K562 (cell line): ENCODE data around the gene GUCA1A. TPM values are rescaled to one million over a fixed set of nuclear protein-coding genes. Genes with fewer than 3 reads are reported as not detected.

Experiments
- ARID1B ChIP-seq: fragments of 450-650 bp; IDR thresholded peaks from 2 replicates; pipeline ENCODE4 v1.6.1; 2016; ENCODE audit warnings: antibody characterized with exemption, mild to moderate bottlenecking, inconsistent platforms
- BRF2 ChIP-seq: IDR thresholded peaks from 3 replicates; pipeline ENCODE4 v1.6.1; 2011; ENCODE audit warnings: borderline replicate concordance, mild to moderate bottlenecking; ENCODE audit not compliant: insufficient read length, insufficient read depth
- CEBPZ ChIP-seq: fragments of 150-350 bp; IDR thresholded peaks from 2 replicates; pipeline ENCODE4 v1.6.1; 2014; ENCODE audit warnings: low read depth, mild to moderate bottlenecking, low read length, borderline replicate concordance
- DIDO1 ChIP-seq: fragments of 450-650 bp; IDR thresholded peaks from 2 replicates; pipeline ENCODE4 v1.6.1; 2016; ENCODE audit warnings: low read depth, missing biosample characterization, missing genetic modification characterization
- E2F8 ChIP-seq: fragments of 450-650 bp; IDR thresholded peaks from 2 replicates; pipeline ENCODE4 v1.7.1; 2018; ENCODE audit warnings: mild to moderate bottlenecking, low read depth; ENCODE audit not compliant: partially characterized antibody
- ELF4 ChIP-seq: fragments of 450-650 bp; formaldehyde crosslinking; IDR thresholded peaks from 2 replicates; pipeline ENCODE4 v1.4.0; 2022; ENCODE audit warnings: missing genetic modification characterization
- ETS1 ChIP-seq: conservative IDR thresholded peaks from 2 replicates; pipeline ENCODE4 v1.6.1; 2011; ENCODE audit warnings: low read depth, mild to moderate bottlenecking, low read length; ENCODE audit not compliant: control insufficient read depth
- GABPB2 ChIP-seq: fragments of 250-450 bp; sonication (Bioruptor Pico); conservative IDR thresholded peaks from 2 replicates; pipeline ENCODE4 v1.5.1; 2021; ENCODE audit warnings: mild to moderate bottlenecking
- PCBP2 ChIP-seq: fragments of 200-400 bp; formaldehyde crosslinking; IDR thresholded peaks from 2 replicates; pipeline ENCODE4 v1.6.1; 2018; ENCODE audit warnings: low read length, low read depth, mild to moderate bottlenecking, moderate library complexity; ENCODE audit not compliant: poor library complexity, severe bottlenecking
- PTRF ChIP-seq: fragments of 450-650 bp; IDR thresholded peaks from 2 replicates; pipeline ENCODE4 v1.6.1; 2016; ENCODE audit warnings: mild to moderate bottlenecking, missing genetic modification characterization, missing compliant biosample characterization
- RBM39 ChIP-seq: fragments of 200-400 bp; formaldehyde crosslinking; optimal IDR thresholded peaks from 2 replicates; pipeline ENCODE3; 2018; ENCODE audit warnings: low read depth, low read length
- SAFB ChIP-seq: fragments of 200-400 bp; formaldehyde crosslinking; IDR thresholded peaks from 2 replicates; pipeline ENCODE4 v1.6.1; 2017; ENCODE audit warnings: low read depth, low read length, borderline replicate concordance
- SLC30A9 ChIP-seq: fragments of 250-450 bp; sonication (Bioruptor Pico); IDR thresholded peaks from 2 replicates; pipeline ENCODE4 v1.8.0; 2022; ENCODE audit warnings: mild to moderate bottlenecking, moderate library complexity
- TFAP4 ChIP-seq: sonication (generic); formaldehyde crosslinking; IDR thresholded peaks from 2 replicates; pipeline ENCODE4 v1.8.0; 2022; ENCODE audit warnings: missing genetic modification reagents, mild to moderate bottlenecking, moderate library complexity, borderline replicate concordance
- U2AF1 ChIP-seq: fragments of 200-400 bp; formaldehyde crosslinking; optimal IDR thresholded peaks from 2 replicates; pipeline ENCODE3; 2017; ENCODE audit warnings: mild to moderate bottlenecking, low read depth, low read length, moderate library complexity
- YBX1 ChIP-seq: fragments of 450-650 bp; IDR thresholded peaks from 2 replicates; pipeline ENCODE4 v1.7.1; 2016; ENCODE audit warnings: mild to moderate bottlenecking
- ZNF24 ChIP-seq: fragments of 450-650 bp; IDR thresholded peaks from 2 replicates; pipeline ENCODE4 v1.6.1; 2016
- ZNF707 ChIP-seq: fragments of 250-450 bp; sonication (Bioruptor Pico); conservative IDR thresholded peaks from 2 replicates; pipeline ENCODE4 v1.8.0; 2022; ENCODE audit warnings: inconsistent platforms, mild to moderate bottlenecking, moderate library complexity
- polyA plus RNA-seq, 8 experiments: library from polyadenylated mRNA; depleted of rRNA in 4 of 8; stranded (reverse) in 5 of 8; unstranded in 3 of 8; fragments of >200 nt; fragmentation: Nextera tagmentation in 2 of 8; fragmentation: Illumina TruSeq in 1 of 8; extraction: Ambion mirVana in 2 of 8; extraction: Trizol in 1 of 8; gene quantifications; 2 replicates each; pipeline versions ENCODE4 v1.2.1 to v1.2.3, GENCODE V29; 2011 to 2014; ENCODE audit warnings: inconsistent platforms in 1 of 8, missing spikeins in 1 of 8
- total RNA-seq, 7 experiments: library from RNA; depleted of rRNA in 6 of 7; stranded (reverse); fragments of >200 nt in 6 of 7; fragmentation: Illumina TruSeq in 2 of 7; extraction: Trizol in 2 of 7; gene quantifications; 2 replicates each; pipeline versions ENCODE4 v1.2.1 to v1.2.3, GENCODE V29; 2011 to 2021; ENCODE audit warnings: low replicate concordance in 1 of 7

GUCA1A gene
- total and polyA plus RNA-seq, 9 of the 15 experiments (the other 6 are each of a cell fraction or from before 2014, with no cell fraction given), result not detected

GRCh38 chr6:42197555-42198362 is 24.6 kb downstream of the GUCA1A start (continued):
- TF ChIP-seq CEBPZ, result no peak
- peak; percentile 66 for TF ChIP-seq E2F8
- no peak; the same call in 1 of the 2 replicates for TF ChIP-seq YBX1
- peak; percentile 70 for TF ChIP-seq TFAP4
- no peak for TF ChIP-seq PTRF (tag)
- peak; percentile 100 for TF ChIP-seq ARID1B
- no peak for TF ChIP-seq ZNF707 (CRISPR knock-in tag)
- TF ChIP-seq PCBP2, result no peak
- TF ChIP-seq RBM39, result no peak
- no peak for TF ChIP-seq U2AF1
- no peak for TF ChIP-seq GABPB2 (CRISPR knock-in tag)
- no peak for TF ChIP-seq BRF2
- TF ChIP-seq ELF4 (CRISPR knock-in tag), result peak; percentile 95
- TF ChIP-seq DIDO1 (tag), result peak; percentile 80; the same call in 1 of the 2 replicates
- peak; percentile 77 for TF ChIP-seq ETS1
- TF ChIP-seq SAFB, result no peak
- TF ChIP-seq ZNF24, result peak; percentile 30
- TF ChIP-seq SLC30A9 (CRISPR knock-in tag), result no peak
